ENCODE measurements around the gene COX19.
A peak's percentile ranks its signal among the peaks of the same experiment; 100 is the strongest.

DNA sequence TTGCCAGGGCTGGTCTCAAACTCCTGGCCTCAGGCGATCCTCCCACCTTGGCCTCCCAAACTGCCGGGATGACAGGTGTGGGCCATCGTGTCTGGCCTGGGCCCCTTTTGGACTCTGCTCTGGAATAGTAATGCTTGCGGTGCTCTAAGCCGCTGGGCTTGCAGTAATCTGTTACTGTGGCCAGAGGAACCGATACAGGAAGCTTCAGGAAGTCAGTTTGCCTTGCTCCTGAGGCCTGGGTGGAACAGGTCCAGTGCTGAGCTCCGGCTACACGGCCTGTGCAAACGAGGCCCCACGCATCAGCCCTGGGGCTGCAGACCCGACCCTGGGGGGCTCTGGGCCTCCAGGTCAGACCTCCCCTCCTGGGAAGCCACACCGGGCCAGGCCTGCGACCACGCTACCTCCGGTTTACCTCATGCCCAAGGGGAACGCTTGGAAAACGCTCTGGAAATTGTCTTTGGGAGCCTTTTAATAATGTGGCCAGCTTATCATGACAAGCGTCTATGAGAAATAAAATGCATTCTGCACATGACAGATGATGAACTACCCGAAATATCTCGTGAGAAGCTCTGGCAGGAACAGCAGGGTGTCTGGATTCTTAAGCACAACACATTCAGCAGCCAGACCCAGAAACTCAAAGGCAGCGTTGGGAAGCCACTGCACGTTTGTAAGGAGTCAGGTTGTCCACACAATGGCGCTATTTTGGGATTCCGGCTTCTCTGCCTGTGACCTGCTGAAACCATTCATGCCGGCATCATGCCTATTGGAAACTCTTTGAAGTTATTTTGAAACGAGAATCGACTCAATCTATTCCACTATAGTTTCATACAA, 10.7 kb downstream of the COX19 start:
- peak; percentile 41 for TF ChIP-seq CTCF (IDR thresholded peaks at IDR 0.05; ENCODE audit: low read length)
- no peak for TF ChIP-seq EZH2 (optimal IDR thresholded peaks at IDR 0.05; ENCODE audit: low read depth, low read length)
- no peak for TF ChIP-seq EZH2phosphoT487 (IDR thresholded peaks at IDR 0.05; ENCODE audit: low read length)
